ENCODE results near the gene MOGAT2. TPM values are rescaled to one million over a fixed set of nuclear protein-coding genes. Genes with fewer than 3 reads are reported as not detected.
"Not testable (repeated sequence)": the region's sequence is repeated elsewhere in the genome, so short reads cannot be mapped to it uniquely, and the experiment has no call there.

Gene MOGAT2
- total RNA-seq, 1 donor from 2014 or later: 0.17 TPM

- peak; percentile 42 for DNase-seq
- intact Hi-C loops (cut with micrococcal nuclease): no loop called here
- ATAC-seq: peak; percentile 95
Measured at GRCh38 chr11:75745807-75746206, 28.2 kb downstream of the MOGAT2 start.

GRCh38 chr11:75748729-75749273 is 31.2 kb downstream of the MOGAT2 start:
- ATAC-seq; intact Hi-C loops (cut with micrococcal nuclease); DNase-seq: not testable (repeated sequence)

GRCh38 chr11:75754933-75755332 is 37.3 kb downstream of the MOGAT2 start:
- ATAC-seq; DNase-seq; intact Hi-C loops (cut with micrococcal nuclease): not testable (repeated sequence)

GRCh38 chr11:75757651-75758050 is 40.0 kb downstream of the MOGAT2 start:
- intact Hi-C loops (cut with micrococcal nuclease): no loop called here
- ATAC-seq (no peak), DNase-seq (no peak)

- ATAC-seq (no peak), DNase-seq (no peak)
- intact Hi-C loops (cut with micrococcal nuclease): no loop called here
Measured at GRCh38 chr11:75759832-75760231, 42.2 kb downstream of the MOGAT2 start.

GRCh38 chr11:75760243-75760642 is 42.6 kb downstream of the MOGAT2 start:
- intact Hi-C loops (cut with micrococcal nuclease): no loop called here
- DNase-seq (no peak), ATAC-seq (no peak)

GRCh38 chr11:75760710-75761493 is 43.3 kb downstream of the MOGAT2 start:
- no peak for ATAC-seq

GRCh38 chr11:75762158-75762557 is 44.5 kb downstream of the MOGAT2 start:
- intact Hi-C loops (cut with micrococcal nuclease): no loop called here
- DNase-seq (no peak), ATAC-seq (no peak)

More at GRCh38 chr11:75760710-75761493, 43.3 kb downstream of the MOGAT2 start:
- no peak for DNase-seq
- intact Hi-C loops (cut with micrococcal nuclease): no loop called here

GRCh38 chr11:75762885-75763284 is 45.2 kb downstream of the MOGAT2 start:
- ATAC-seq: no peak
- no peak for DNase-seq
- intact Hi-C loops (cut with micrococcal nuclease): no loop called here

GRCh38 chr11:75763846-75764245 is 46.2 kb downstream of the MOGAT2 start:
- DNase-seq (no peak), ATAC-seq (no peak)
- intact Hi-C loops (cut with micrococcal nuclease): no loop called here

GRCh38 chr11:75765116-75765515 is 47.5 kb downstream of the MOGAT2 start:
- no peak for DNase-seq
- ATAC-seq: no peak
- intact Hi-C loops (cut with micrococcal nuclease): no loop called here

GRCh38 chr11:75766443-75767227 is 49.0 kb downstream of the MOGAT2 start:
- intact Hi-C loops (cut with micrococcal nuclease): no loop called here
- no peak for ATAC-seq

GRCh38 chr11:75767228-75767572 is 49.6 kb downstream of the MOGAT2 start:
- DNase-seq (no peak), ATAC-seq (no peak)
- intact Hi-C loops (cut with micrococcal nuclease): no loop called here

More at GRCh38 chr11:75766443-75767227, 49.0 kb downstream of the MOGAT2 start:
- no peak for DNase-seq

- intact Hi-C loops (cut with micrococcal nuclease): no loop called here
- ATAC-seq (no peak), DNase-seq (no peak)
Measured at GRCh38 chr11:75767793-75768111, 50.1 kb downstream of the MOGAT2 start.

GRCh38 chr11:75768112-75768908 is 50.7 kb downstream of the MOGAT2 start, which contains the start of gene DGAT2:
Gene DGAT2, plus strand, starts transcription at chr11:75768778. Its CDS starts 214 bp downstream, at chr11:75768992.
- peak; percentile 95 for ATAC-seq
- peak; percentile 90 for DNase-seq
- intact Hi-C loops (cut with micrococcal nuclease): no loop called here

- intact Hi-C loops (cut with micrococcal nuclease): no loop called here
- DNase-seq: no peak
- peak; percentile 5 for ATAC-seq
Measured at GRCh38 chr11:75768909-75769771, 51.5 kb downstream of the MOGAT2 start.

- intact Hi-C loops (cut with micrococcal nuclease): no loop called here
- DNase-seq (no peak), ATAC-seq (no peak)
Measured at GRCh38 chr11:75770102-75770501, 52.5 kb downstream of the MOGAT2 start.

- ATAC-seq: no peak
- intact Hi-C loops (cut with micrococcal nuclease): no loop called here
- no peak for DNase-seq
Measured at GRCh38 chr11:75771646-75772410, 54.2 kb downstream of the MOGAT2 start.
